Islet of Langerhans (tissue), 1 donor: ENCODE data around the gene UBE2S.
"Not testable (repeated sequence)": the region's sequence is repeated elsewhere in the genome, so short reads cannot be mapped to it uniquely, and the experiment has no call there.

ENCODE experiments used
- FAIRE-seq: peaks from one replicate; lab custom pipeline; 2011; peaks lifted over from hg19 to GRCh38; lab: Jason Lieb, UNC

Gene UBE2S

GRCh38 chr19:55439052-55439451 lies 31.5 kb upstream of the UBE2S start:
- no peak for FAIRE-seq

DNA sequence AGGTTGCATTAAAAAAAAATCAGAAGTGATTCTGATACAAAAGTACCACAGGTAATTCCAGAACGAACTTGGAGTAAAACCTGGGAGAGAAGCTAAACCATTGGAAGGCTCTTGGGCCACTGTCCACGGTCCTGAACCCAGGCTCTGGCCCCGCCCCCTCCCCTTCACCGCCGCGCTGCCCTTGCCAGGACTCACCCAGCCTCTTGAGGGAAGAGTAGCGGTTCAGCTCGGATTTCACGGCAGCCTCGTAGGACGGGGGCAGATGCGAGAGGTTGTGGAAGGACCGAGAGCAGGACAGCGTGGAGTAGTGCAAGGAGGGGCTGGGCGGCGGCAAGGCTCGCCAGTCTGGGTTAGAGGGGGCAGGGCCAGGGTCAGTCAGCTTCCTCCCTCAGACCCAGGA lies 29.8 kb upstream of the UBE2S start:
- no peak for FAIRE-seq

- FAIRE-seq, result no peak
Measured at GRCh38 chr19:55436847-55437246, 29.3 kb upstream of the UBE2S start.

DNA sequence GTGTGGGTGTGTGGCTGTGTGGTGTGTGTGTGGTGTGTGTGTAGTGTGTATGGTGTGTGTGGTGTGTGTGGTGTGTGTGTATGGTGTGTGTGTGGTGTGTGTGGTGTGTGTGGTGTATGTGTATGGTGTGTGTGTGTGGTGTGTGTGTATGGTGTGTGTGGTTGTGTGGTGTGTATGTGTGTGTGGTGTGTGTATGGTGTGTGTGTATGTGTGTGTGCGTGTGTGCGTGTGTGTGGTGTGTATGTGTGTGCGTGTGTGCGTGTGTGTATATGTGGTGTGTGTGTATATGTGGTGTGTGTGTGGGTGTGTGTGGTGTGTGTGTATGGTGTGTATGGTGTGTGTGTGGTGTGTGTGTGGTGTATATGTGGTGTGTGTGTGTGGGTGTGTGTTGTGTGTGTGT lies 27.4 kb upstream of the UBE2S start:
- FAIRE-seq, result no peak

DNA sequence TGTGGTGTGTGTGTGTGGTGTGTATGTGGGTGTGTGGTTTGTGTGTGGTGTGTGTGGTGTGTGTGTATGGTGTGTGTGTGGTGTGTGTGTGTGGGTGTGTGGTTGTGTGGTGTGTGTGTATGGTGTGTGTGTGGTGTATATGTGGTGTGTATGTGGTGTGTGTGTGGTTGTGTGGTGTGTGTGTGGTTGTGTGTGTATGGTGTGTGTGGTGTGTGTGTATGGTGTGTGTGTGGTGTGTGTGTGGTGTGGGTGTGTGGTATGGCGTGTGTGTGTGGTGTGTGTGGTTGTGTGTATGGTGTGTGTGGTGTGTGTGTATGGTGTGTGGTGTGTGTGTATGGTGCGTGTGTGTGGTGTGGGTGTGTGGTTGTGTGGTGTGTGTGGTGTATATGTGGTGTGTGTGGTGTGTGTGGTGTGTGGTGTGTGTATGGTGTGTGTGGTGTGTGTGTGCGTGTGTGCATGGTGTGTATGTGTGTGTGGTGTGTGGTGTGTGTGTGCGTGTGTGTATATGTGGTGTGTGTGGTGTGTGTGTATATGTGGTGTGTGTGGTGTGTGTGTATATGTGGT lies 26.9 kb upstream of the UBE2S start:
- no peak for FAIRE-seq

- no peak for FAIRE-seq
Measured at GRCh38 chr19:55433292-55433691, 25.7 kb upstream of the UBE2S start.

- no peak for FAIRE-seq
Measured at GRCh38 chr19:55432241-55432959, 24.8 kb upstream of the UBE2S start.

DNA sequence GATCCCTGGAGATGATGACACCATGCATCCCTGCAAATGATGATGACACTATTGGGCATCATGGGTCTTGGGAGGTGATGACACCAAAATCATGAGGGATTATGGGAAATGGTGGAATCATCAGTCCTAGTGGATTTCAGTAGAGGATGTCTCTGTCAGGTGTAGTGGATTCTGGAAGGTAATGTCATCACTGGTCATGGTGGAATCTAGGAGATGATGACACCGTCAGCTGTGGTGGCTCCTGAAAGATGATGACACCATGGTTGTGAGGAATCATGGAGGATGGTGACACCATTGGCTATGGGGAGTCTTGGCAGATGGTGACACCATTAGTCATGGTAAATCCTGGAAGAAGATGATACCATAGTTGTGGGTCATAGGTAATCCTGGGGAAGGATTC lies 23.6 kb upstream of the UBE2S start:
- FAIRE-seq, result no peak

- FAIRE-seq, result no peak
Measured at GRCh38 chr19:55426042-55426441, 18.5 kb upstream of the UBE2S start.

- FAIRE-seq, result no peak
Measured at GRCh38 chr19:55424518-55424917, 16.9 kb upstream of the UBE2S start.

DNA sequence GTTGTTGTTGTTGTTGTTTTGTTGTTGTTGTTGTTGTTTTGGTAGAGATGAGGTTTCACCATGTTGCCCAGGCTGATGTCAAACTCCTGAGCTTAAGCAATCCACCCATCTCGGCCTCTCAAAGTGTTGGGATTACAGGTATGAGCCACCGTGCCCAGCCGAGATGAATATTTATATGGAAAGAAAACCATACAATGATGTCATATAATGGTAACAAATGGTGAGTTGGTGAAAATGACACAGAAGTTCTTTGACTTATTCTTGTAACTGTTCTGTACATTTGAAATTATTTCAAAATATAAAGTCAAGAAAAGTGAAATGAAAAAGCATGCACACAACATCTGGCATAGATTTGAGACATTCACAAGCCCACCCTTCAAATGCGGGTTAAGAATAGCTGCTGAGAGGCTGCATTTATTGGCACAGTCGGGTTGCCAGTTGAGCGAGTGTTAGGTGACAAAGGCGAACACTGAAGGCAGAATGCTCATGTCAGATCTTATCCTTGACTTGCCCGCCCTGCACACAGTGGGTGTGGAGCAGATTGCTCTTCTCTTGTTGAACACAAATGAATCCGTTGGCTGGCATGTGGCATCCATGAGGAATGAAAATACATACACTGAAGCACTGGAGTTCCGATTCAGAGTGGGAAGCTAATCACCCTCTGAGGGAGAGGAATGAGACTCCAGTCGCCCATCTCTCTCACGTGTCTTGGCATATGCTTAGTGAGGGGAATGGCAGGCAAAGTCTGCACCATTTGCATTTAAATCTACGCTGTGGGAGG lies 15.8 kb upstream of the UBE2S start:
- FAIRE-seq, result no peak

- not testable (repeated sequence) for FAIRE-seq
Measured at GRCh38 chr19:55421281-55421680, 13.7 kb upstream of the UBE2S start.

- FAIRE-seq, result no peak
Measured at GRCh38 chr19:55419624-55420236, 12.1 kb upstream of the UBE2S start.

DNA sequence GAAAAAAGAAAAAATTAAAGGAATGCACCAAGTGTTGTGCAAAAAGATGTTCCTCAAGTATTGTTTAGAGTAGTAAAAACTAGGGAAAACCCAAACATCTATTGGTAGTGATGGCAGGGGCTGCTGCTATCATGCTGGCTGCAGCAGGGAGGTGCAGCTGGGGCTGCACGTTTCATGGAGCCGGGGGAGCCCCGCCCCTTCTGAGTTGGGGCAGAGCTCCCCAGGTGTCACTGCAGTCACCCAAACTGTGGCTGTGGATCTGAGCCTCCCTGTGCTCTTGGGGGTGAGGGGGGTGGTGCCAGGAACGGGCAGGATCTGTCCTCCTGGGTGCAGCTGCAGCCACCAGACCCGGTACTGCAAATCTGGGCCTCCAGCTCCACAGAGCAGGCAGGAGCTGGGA lies 11.5 kb upstream of the UBE2S start:
- no peak for FAIRE-seq

- no peak for FAIRE-seq
Measured at GRCh38 chr19:55418185-55418584, 10.6 kb upstream of the UBE2S start.

DNA sequence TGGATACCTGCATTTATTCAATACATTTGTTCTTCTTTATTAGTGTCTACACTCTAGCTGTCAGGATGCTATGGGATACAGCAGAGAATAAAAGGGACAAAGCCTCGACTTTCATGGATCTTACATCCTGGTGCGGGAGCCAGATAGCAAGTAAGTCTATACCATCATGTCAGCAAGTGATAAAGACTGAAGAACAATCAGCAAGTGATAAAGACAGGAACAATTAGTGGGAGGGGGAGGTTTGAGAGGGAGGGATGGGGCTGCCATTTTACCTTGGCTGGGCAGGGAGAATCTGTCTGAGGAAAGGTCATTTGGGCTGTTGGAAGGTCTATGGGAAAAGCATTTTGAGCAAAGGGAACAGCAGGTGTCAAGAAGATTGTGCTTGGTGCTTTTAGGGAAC lies 2.6 kb upstream of the UBE2S start:
- FAIRE-seq, result no peak

DNA sequence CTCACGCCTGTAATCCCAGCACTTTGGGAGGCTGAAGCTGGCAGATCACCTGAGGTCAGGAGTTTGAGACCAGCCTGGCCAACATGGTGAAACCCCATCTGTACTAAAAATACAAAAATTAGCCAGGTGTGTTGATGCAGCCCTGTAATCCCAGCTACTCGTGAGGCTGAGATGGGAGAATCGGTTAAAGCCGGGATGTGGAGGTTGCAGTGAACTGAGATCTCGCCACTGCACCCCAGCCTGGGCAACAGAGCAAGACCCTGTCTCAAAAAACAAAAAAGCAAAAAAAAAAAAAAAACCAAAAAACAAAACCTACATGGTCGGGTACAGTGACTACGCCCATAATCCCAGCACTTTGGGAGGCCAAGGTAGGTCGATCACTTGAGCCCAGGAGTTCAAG lies 1.6 kb upstream of the UBE2S start:
- FAIRE-seq, result not testable (repeated sequence)

DNA sequence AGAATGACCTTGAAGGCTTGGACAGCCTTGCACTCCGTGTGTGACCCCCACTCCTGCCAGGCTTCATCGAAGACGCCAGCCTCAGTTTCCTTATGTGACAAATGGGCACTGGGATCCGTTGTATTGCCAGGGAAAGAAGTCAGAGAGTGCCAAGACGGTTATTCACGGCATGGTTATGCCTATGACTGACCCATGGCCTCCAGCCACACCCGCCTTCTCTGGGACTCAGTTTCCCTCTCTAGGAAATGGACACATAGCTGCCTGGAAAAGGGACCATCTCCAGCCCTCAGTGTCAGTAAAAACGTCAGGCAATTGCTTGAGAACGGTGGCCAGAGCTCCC lies 915 bp upstream of the UBE2S start:
- FAIRE-seq, result no peak

DNA sequence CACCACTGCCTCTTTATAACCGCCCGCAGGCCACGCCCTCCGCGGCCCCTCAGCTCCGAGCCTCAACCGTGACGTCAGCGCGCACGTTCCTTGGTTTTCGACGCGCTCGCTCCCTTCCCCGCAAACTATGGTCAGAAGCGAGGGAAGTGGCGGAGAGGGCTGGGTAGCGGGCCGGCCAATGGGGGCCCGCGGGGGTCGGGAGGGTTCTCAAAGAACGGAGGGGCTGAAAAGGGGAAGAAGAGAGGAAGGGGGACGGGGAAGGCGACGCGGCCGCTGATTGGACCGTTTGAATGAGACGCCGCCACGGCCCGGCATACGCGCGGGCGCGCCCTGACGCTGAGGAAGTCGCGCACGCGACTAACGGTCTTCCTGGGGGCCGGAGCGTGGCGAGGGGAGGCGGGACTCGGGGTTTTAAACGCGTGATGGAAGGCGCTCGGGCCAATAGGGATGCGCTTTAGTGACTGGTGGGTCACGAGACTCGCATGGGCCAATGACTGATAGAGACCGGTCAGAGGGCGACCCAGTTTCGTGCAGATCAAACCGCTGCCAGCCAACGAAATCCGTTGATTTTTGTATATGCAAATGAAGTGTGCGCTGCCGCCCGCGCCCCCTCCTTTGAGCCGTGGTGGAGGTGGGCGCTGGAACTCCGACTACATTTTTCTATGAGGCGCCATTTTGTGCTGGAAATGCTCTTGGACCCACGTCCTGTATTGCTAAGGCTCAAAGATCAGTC lies 378 bp upstream of the UBE2S start:
- FAIRE-seq, result no peak

DNA sequence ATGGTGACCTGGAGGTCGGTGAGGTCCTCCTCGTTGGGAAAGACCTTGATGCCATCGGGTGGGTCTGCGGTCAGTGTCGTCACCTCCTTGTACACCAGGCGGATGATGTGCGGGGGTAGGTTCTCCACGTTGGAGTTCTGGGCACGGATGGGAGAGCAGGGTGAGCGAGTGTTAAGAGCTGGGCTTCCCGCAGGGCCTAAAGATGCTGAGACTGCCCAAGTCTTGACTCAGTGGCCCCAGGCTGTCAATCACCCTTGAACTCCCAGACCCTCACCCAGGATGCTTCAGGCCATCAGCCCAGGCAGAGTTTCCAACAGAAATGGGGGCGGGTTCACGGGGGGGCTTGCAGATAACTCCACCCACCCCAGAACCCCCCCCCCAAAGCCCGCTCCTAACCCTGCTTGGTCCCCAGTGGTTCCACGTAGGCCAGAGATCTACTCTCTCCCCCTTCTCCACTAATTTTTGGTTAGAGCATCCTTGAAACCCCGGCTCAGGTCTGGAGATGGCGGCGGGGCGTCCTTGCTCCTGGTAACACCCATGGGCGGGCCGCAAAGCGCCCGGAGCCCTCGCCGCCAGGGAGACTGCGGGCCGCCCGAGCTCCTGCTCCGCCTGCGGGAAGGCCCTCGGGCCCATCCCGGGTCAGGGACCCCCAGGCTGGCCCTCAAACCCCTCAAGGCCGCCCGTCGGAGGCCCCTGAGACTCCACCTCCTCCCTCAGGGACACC lies 600 bp downstream of the UBE2S start:
- no peak for FAIRE-seq

GRCh38 chr19:55406091-55406825 lies 1.3 kb downstream of the UBE2S start:
- FAIRE-seq, result no peak
